ENCODE results near the gene ZIM2.

DNA sequence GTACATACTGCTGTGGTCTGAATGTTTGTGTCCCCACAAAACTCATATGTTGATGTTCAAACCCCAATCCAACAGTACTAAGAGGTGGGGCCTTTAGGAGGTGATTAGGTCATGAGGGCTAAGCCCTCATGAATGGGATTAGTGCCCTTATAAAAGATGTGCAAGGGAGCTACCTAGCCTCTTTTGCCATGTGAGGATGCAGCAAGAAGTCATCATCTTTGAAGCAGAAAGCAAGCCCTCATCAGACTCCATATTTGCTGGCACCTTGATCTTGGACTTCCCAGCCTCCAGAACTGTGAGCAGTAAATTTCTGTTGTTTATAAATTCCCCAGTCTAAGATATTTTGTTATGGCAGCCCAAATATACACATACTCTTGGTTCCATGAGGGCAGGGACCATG is 33.9 kb downstream of the ZIM2 start:
- TF ChIP-seq, protein P1, sequence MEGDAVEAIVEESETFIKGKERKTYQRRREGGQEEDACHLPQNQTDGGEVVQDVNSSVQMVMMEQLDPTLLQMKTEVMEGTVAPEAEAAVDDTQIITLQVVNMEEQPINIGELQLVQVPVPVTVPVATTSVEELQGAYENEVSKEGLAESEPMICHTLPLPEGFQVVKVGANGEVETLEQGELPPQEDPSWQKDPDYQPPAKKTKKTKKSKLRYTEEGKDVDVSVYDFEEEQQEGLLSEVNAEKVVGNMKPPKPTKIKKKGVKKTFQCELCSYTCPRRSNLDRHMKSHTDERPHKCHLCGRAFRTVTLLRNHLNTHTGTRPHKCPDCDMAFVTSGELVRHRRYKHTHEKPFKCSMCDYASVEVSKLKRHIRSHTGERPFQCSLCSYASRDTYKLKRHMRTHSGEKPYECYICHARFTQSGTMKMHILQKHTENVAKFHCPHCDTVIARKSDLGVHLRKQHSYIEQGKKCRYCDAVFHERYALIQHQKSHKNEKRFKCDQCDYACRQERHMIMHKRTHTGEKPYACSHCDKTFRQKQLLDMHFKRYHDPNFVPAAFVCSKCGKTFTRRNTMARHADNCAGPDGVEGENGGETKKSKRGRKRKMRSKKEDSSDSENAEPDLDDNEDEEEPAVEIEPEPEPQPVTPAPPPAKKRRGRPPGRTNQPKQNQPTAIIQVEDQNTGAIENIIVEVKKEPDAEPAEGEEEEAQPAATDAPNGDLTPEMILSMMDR (conservative IDR thresholded peaks at IDR 0.05): no peak
- TF ChIP-seq EZH2 (IDR thresholded peaks at IDR 0.05; ENCODE audit: low read depth): no peak

All from PC-9 (cell line).